Lung (tissue), 12 donors: Measurements from ENCODE around the gene GPC6. TPM values are rescaled to one million over a fixed set of nuclear protein-coding genes. Genes with fewer than 3 reads are reported as not detected.

Experiments
- ATAC-seq: fragments of 200-7000 bp; cut with Tn5 transposase; one replicate; pipeline ENCODE4 v1.9.1; 2020; ENCODE audit warnings: moderate number of reproducible peaks; ENCODE audit not compliant: insufficient read depth, low FRiP score
- DNase-seq, 3 donors: peaks; one replicate each; pipeline ENCODE4 v3.0.0-alpha.2; 2013 to 2017
- H3K27ac ChIP-seq, 2 donors: one replicate each; pipeline ENCODE4 v1.5.1; 2013; ENCODE audit warnings: mild to moderate bottlenecking in 2 of 2, moderate library complexity in 2 of 2, control low read depth in 1 of 2, inconsistent platforms in 1 of 2, low read depth in 1 of 2, low read length in 1 of 2
- H3K27me3 ChIP-seq, 3 donors: one replicate each; pipeline ENCODE4 v1.5.1; 2013; ENCODE audit warnings: low read length in 2 of 3; ENCODE audit not compliant: control insufficient read depth in 3 of 3, insufficient read depth in 3 of 3
- H3K36me3 ChIP-seq, 4 donors: one replicate each; pipeline ENCODE4 v1.5.1; 2013; ENCODE audit warnings: low read length in 4 of 4, mild to moderate bottlenecking in 1 of 4, moderate library complexity in 1 of 4; ENCODE audit not compliant: control insufficient read depth in 4 of 4, insufficient read depth in 4 of 4
- H3K4me1 ChIP-seq, 5 donors: one replicate each; pipeline ENCODE4 v1.5.1; 2013; ENCODE audit warnings: low read length in 5 of 5, mild to moderate bottlenecking in 2 of 5, moderate library complexity in 1 of 5; ENCODE audit not compliant: control insufficient read depth in 5 of 5, insufficient read depth in 5 of 5
- H3K4me3 ChIP-seq: one replicate; pipeline ENCODE4 v1.5.1; 2013; ENCODE audit warnings: mild to moderate bottlenecking, control low read depth, moderate library complexity
- H3K9ac ChIP-seq, 2 donors: one replicate each; pipeline ENCODE4 v1.5.1; 2013; ENCODE audit warnings: low read length in 2 of 2, control low read depth in 1 of 2; ENCODE audit not compliant: insufficient read depth in 1 of 2
- H3K9me3 ChIP-seq, 4 donors: one replicate each; pipeline ENCODE4 v1.5.1; 2013; ENCODE audit warnings: low read length in 3 of 4, mild to moderate bottlenecking in 1 of 4, moderate library complexity in 1 of 4; ENCODE audit not compliant: control insufficient read depth in 4 of 4, insufficient read depth in 3 of 4
- CTCF ChIP-seq: IDR thresholded peaks from 2 replicates; pipeline ENCODE4 v1.5.1; 2012; ENCODE audit warnings: mild to moderate bottlenecking; ENCODE audit errors: control extremely low read depth, extremely low read depth
- WGBS, 2 donors: extraction: QIAGEN DNeasy Blood & Tissue Kit; methylation state at CpG; one replicate each; pipeline ENCODE4 v1.1.7; 2013; 5-methylcytosine and 5-hydroxymethylcytosine counted together
- polyA plus RNA-seq, 2 donors: library from polyadenylated mRNA; stranded (reverse); fragments of 200-250 nt; gene quantifications; one replicate each; pipeline ENCODE4 v1.2.1, GENCODE V29; 2013
- total RNA-seq, 2 donors: library from RNA; depleted of rRNA in 1 of 2; stranded (reverse); fragments of >200 nt in 1 of 2; gene quantifications; one replicate each; pipeline ENCODE4 v1.2.1, GENCODE V29; 2014 to 2021
- donor health status: control.
- donor health status: control.
- donor health status: Bipolar disorder and iron deficiency.
- donor health status: healthy.
- donor health status: DM: yes; HTN: yes; CAD: no.

The GPC6 gene
- total and polyA plus RNA-seq, 4 donors: 0.45 to 31.4 (median 4.8) TPM

- ATAC-seq: no peak
- H3K9me3 ChIP-seq: peaks cover 0 to 2% (median 0%) of the 10 kb centered on the region in 4 donors
Observed at GRCh38 chr13:94122300-94122915, 895.8 kb downstream of the GPC6 start.

GRCh38 chr13:94123557-94123956 lies 897.0 kb downstream of the GPC6 start:
- Histone ChIP-seq H3K36me3 (no peaks in the 10 kb centered on the region), H3K4me3 (no peak overlapping the region), H3K27ac (no peak overlapping the region), H3K4me1 (peaks cover 0 to 13% (median 3%) of the 10 kb centered on the region in 5 donors), H3K9ac (no peak overlapping the region), H3K27me3 (peaks cover 0 to 5% (median 0%) of the 10 kb centered on the region in 3 donors), H3K9me3 (peaks cover 0 to 2% (median 0%) of the 10 kb centered on the region in 4 donors)
- WGBS, 2 donors: 82% methylated on average over 1 of the region's 1 CpG
- no peak for TF ChIP-seq CTCF
- no peak for DNase-seq
- ATAC-seq: no peak

More at GRCh38 chr13:94122300-94122915, 895.8 kb downstream of the GPC6 start:
- DNase-seq: no peak
- Histone ChIP-seq H3K9ac (no peak overlapping the region), H3K4me1 (peaks cover 0 to 9% (median 0%) of the 10 kb centered on the region in 5 donors), H3K27me3 (peaks cover 0 to 3% (median 0%) of the 10 kb centered on the region in 3 donors), H3K4me3 (no peak overlapping the region), H3K36me3 (no peaks in the 10 kb centered on the region), H3K27ac (no peak overlapping the region)
- TF ChIP-seq CTCF: no peak
- 45 to 48% methylated on average over 4 of the region's 4 CpGs for WGBS, 2 donors

GRCh38 chr13:94128430-94128829 lies 901.8 kb downstream of the GPC6 start:
- ATAC-seq (no peak), DNase-seq (peak; percentile 18 to 82 (median 52))
- no peak overlapping the region for H3K9ac ChIP-seq
- 66 to 82% methylated on average over 4 of the region's 4 CpGs for WGBS, 2 donors
- peaks cover 0 to 23% (median 5%) of the 10 kb centered on the region in 5 donors for H3K4me1 ChIP-seq
- peak overlapping the region in 1 of 2 donors; percentile 9 for H3K27ac ChIP-seq
- no peak for TF ChIP-seq CTCF
- no peak overlapping the region for H3K4me3 ChIP-seq
- peaks cover 0 to 2% (median 0%) of the 10 kb centered on the region in 3 donors for H3K27me3 ChIP-seq
- no peaks in the 10 kb centered on the region for H3K36me3 ChIP-seq
- H3K9me3 ChIP-seq: peaks cover 0 to 4% (median 0%) of the 10 kb centered on the region in 4 donors
